ENCODE results near the gene FLOT2.
"Not testable (repeated sequence)": the region's sequence is repeated elsewhere in the genome, so short reads cannot be mapped to it uniquely, and the experiment has no call there.

FLOT2 gene

DNA sequence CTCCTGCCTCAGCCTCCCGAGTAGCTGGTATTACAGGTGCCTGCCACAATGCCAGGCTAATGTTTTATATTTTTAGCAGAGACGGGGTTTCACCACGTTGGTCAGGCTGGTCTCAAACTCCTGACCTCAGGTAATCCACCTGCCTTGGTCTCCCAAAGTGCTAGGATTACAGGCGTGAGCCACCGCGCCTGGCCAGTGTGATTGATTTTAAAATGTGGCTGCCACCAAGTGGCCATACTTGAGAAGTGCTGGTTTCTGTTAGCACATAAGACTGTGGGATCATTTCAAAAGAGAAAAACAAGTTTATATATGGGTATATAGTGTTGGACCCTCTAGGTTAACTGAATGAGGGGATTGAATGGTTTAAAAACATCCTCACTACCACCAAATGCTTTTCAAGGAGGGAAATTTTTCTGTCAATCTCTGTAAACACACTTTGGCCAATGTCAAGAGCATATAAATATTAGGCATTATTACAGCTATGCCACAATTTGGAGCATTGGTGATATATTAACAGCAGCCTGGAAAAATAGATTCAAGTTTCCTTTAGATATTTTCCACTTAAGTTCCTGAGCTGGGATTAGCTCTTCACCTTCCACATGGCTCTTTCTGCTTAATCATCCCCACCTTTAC is 18.9 kb upstream of the FLOT2 start:
- DNase-seq: peak; percentile 46 to 48

GRCh38 chr17:28912938-28913333 is 15.4 kb upstream of the FLOT2 start:
- no peak for DNase-seq

DNA sequence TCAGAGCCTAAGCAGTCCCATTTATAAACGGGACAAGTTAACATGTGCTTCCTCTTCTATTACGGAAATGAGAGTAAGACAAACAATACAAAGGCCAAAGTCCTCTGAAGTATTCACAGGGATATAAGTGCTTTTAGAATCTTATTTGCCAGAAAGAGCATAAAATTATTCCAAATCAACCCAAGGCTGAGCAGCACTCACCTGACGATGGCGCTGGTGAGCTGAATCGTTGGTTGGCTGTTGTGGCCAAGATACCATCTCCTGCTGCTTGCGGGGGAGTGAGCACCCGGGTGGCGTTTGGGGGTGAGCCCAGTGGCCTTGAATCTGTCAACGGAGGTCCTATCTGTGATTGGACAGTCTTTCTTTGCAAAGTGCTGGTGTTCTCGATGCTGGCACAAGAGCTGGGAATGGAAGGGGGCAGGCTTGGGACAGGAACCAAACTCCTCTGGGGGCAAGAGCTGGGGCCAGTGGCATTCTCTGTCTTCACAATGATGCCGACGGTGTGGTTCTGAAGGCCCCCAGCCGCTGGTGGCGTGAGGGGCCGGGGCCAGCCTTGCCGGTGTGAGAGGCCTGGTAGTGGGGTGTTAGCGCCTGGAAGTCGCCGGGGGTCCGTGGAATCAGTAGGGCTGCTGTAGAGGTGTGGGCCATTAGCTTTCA is 14.9 kb upstream of the FLOT2 start:
- DNase-seq: peak in 1 of 2 donors; percentile 29

DNA sequence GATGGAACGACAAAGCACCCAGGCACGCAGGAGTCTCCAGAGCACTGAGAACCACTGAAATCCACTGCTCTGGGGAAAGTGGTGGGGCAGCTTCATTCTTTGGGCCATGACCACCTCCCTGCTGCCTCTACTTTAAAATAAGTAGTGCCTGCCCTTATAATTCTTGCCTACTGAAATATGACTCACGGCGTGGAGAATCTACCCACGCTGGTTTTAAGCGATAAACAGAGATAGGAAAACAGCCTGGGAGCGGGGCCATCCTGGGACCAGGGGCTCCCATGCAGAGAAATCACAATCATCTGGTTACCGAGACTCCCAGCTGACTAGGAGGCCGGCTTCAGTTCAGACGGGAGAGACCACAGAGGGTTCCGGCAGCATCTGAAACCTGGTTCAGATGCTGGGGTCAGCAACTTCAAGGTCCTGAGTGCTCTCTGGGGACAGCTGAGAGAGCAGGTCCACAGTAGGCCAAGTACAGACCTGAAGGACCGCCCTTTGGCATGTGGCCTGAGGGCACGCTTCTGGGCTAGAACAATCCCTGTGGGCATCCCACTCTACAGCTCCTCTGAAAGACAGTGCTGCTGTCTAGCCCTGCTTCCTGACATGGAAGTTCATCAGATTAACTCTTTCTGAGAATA is 14.0 kb upstream of the FLOT2 start:
- DNase-seq: no peak

- no peak for DNase-seq
Measured at GRCh38 chr17:28910534-28910933, 13.0 kb upstream of the FLOT2 start.

DNA sequence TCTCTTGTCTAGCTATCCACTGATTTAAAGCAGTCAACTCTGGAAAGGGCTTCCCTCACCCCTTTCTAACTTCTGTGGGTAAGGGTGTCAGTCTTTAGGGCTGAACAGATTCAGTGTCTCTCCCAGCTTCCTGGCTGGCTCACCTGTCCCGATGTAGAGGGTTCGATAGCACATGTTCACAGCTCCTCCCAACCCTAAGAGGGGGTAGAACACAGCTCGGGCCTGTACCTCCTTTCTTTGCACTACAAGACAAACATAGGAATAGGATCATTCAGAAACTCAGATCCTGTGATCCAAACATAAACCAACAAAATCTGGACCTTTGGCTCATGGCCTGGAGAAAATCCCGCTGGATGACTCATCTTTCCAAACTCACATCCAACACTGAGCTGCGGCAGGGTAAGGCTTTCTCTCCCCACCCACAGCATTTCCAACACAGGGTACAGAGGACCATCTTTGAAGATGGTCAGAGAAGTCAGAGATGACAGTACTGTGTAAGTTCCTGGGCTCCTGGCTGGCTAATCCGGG is 11.2 kb upstream of the FLOT2 start:
- no peak for DNase-seq

DNA sequence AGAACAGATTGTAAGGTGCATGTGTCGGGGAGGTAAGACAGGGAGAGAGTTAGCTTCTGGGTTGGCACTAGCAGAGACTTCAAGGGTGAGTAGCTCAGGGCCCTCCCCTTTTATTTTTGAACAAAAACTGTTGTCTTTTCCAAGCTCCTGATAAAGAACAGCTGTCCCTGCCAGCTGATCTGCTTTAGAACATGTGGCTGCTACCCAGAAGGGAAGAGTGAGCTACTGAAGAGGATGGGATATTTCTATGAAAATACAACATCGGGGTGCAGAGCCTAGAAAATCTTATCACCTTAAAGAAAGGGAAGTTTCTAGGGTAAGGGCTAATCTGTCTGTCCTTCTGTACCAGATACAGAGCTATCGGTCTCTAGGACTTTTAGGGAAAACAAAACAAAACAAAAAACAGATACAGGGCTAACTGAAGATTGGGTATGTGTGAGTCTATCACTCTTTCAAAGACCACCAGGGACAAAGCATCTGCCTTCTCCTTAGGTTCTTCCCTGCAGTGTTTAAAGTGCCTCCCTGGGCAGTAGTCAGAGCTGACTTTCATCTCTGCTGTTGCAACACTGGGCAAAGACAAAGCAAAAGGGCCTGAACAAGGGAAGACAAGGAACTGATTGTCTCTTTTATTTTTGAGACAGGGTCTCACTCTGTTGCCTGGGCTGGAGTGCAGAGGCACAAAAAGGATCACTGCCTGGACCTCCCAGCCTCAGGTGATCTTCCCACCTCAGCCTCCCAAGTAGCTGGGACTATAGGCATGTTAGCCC is 10.4 kb upstream of the FLOT2 start:
- no peak for DNase-seq

DNA sequence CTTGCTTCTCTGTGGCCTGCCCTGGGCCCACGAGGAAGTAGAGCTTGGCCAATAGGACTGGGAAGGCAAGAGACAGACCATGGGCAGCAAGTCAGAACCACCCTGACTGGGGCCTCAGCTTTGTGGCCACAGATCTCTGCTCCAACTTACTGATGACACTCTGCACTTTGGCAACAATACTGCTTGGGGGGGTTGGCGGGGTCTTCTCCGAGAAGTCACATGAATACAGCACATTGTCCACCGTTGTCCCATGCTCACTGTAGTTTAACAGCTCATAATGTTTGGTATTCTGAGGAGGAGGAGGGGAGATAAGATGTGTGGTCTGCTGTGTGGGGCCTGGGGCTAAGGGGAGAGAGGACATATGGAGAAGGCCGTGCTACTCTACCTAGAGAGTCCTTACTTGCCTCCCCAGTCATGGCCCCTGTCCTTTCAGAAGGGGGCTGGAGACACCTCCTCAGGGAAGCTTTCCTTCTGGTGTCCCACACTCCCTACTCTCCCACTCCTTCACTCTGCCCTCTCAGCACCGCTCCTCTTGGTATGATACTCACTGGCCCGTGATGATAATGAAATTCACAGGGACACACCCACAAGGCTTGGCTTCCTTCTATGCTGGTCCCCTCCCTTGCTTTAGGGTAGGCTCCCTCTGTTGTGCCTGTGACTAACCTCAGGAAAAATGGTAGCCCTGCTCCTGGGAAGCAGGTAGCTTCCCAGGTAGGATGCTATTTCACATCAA is 9.3 kb upstream of the FLOT2 start:
- no peak for DNase-seq

DNA sequence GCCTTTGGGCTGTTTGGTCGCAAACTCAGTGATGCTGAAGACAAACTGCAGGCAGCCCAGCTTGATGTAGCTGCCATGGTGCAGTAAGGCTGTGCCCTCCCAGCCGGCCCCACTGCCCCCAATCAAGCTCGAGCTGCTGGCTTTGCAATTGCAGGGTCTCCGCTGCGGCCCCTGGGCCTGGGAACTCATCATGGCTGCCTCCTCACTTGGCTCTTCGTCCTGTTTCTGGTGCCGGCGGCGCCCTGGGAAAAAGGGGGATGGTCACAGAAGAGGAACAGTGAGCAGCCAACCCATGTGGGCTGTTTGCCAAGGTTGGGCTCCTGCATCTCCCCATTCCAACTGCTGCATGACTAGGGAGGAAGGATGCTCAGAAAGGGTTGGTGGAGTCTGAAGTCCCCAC is 8.7 kb upstream of the FLOT2 start:
- no peak for DNase-seq

DNA sequence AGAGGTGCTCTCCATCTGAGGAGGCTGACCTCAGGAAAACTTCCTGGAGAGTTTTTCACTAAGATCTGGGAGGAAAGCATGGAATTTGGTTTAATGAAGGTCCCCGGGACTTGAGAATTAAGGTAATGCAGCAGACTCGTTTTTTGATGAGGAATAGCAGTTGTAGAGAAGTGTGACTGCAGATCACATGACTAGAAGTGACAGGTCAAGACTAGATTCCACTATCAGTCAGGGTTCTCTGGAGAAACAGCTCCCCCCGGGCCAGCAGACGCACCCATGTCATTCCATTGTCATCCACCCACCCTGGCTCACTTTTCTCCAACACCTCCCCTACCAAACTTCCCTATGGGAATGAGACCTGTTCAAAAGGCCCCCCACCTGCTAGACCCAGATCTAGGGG is 7.3 kb upstream of the FLOT2 start:
- no peak for DNase-seq

DNA sequence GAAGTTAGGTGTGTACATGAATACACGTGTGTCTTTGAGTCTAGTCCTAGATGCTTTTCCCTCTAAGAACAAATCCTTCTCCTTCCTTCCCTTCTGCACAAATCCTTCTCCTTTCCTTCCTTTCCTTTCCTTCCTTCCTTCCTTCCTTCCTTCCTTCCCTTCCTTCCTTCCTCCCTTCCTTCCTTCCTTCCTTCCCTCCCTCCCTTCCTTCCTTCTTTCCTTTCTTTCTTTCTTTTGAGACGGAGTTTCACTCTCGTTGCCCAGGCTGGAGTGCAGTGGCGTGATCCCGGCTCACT is 6.0 kb upstream of the FLOT2 start:
- DNase-seq: not testable (repeated sequence)

GRCh38 chr17:28902819-28903545 is 5.4 kb upstream of the FLOT2 start, which contains the start of gene DHRS13:
DHRS13 (minus strand) TSS chr17:28903079; CDS start chr17:28902944, 135 bp downstream.
- DNase-seq: peak; percentile 92 to 96

DNA sequence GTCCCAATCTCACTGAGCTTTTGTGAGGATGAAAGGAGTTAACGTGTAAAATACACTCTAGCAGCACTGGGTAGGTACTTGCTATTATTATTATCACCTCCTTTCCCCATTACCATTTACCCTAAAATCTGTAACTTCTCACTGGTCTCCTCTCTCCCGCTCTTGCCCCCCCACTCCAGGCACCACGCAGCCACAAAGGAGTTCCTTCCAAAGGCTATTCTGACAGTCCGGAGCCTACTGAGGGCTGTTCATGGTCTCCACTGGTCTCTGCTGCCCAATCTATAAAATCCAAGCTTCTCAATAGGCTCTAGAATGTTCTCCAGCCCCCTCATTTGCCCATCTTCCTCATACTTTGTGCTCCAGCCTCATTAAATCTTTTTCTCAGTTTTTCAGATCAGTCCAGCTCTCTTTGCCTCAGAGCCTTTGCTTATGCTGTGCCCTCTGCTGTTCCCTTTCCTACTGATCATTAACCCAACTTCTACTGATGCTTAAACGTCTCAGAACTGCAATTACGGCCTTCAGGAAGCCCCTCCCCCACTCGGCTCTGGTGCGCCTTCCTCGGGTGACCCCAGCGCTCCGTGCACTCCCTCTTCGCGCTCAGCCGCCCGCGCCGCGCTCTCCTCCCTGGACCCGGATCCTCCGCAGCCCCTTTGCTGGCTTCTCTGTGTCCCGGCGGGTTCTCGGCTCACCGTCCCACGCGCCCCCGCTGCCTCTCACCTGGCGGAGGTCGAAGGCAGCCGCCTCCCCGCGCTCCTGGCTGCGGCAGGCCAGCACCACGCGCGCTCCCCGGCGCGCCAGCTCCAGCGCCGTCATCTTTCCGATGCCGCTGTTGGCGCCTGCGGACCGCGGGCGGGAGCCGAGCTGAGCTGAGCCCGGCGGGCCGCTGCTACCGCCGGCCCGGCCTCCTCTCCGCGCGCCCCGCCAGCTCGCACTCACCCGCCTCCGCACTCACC is 4.6 kb upstream of the FLOT2 start:
- DNase-seq: peak; percentile 65 to 71

GRCh38 chr17:28900986-28901726 is 3.6 kb upstream of the FLOT2 start:
- no peak for DNase-seq

DNA sequence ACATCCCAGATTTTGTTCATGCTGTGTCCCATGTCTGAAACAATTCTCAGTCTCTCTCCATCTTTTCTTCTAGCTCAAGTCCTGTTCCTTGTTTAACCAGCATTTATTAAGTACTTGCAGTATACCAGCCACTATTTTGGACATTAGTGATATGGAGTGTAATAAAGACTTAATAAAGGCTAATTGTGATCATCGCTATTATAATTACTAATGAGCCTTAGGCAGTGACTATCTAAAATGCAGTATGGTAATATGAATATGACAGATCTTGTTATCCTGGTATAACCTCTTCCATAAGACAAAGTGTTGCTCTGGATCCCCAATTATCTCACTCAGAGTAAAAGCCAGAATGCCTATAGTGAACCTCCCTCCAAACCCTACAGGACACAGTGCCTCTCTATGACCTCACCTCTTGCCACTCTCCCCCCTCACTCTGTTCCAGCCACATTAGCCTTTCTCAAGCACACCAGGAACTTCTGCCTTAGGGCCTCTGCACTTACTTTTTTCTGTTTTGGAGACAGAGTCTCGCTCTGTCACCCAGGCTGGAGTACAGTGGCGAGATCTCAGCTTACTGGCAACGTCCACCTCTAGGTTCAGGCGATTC is 1.8 kb upstream of the FLOT2 start:
- no peak for DNase-seq

- DNase-seq: no peak
Measured at GRCh38 chr17:28898527-28898955, 1.0 kb upstream of the FLOT2 start.

DNA sequence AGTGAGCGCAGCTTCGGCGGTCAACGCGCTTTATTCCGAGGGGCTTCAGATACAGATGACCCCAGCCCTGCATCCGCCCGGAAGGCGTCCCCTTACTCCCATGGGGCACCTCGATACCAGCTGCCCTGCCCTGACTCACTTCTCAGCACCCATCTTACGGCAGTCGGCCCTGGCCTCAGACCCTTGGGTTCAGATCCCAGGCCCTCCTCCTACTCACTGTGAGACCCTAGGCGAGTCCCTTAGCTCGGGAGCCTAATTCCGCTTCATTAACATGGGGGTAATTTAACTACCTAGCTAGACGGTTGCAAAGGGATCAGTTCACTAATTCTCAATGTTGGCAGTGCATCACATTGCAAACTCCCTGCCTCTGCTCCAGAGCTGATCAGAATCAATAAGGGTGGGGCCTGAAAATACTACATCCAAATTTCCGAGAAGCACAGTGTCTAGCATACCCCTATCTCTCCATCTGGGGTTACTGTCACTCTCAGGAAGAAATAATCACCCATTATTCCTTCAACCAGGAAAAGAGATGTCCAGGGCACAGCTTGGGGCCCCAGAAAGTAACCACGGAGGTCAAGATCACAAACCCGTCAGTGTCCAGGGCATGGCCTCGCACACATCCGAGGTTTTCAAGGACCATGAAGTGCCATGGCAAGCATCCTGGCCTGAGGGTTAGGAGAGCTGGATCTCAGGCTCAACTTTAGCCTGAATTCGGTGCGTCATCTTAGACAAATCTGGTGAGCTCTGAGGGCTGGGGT is 415 bp upstream of the FLOT2 start:
- peak in 1 of 2 donors; percentile 48 for DNase-seq

- no peak for DNase-seq
Measured at GRCh38 chr17:28896491-28896883, 1.0 kb downstream of the FLOT2 start.
